Psoas muscle (tissue), 8 donors: Measurements from ENCODE around the gene PER2. TPM values are rescaled to one million over a fixed set of nuclear protein-coding genes. Genes with fewer than 3 reads are reported as not detected.

ENCODE experiments used
- ATAC-seq, 4 donors: fragments of 200-7000 bp; cut with Tn5 transposase; one replicate each; pipeline ENCODE4 v1.9.1; 2020; ENCODE audit warnings: moderate library complexity in 3 of 4, mild to moderate bottlenecking in 2 of 4
- DNase-seq, 2 donors: peaks; one replicate each; pipeline ENCODE4 v3.0.0-alpha.2; 2020
- H3K27ac ChIP-seq: fragments of 200-600 bp; one replicate; pipeline ENCODE4 v1.8.0; 2022
- H3K27me3 ChIP-seq, 3 donors: fragments of 200-600 bp in 1 of 3; one replicate each; pipeline versions ENCODE4 v1.6.1 to v1.8.0; 2013 to 2022; ENCODE audit warnings: low read length in 2 of 3, mild to moderate bottlenecking in 2 of 3, moderate library complexity in 1 of 3; ENCODE audit not compliant: insufficient read depth in 3 of 3
- H3K36me3 ChIP-seq, 2 donors: fragments of 200-600 bp in 1 of 2; one replicate each; pipeline versions ENCODE4 v1.6.1 to v1.8.0; 2013 to 2022; ENCODE audit warnings: low read depth in 1 of 2, mild to moderate bottlenecking in 1 of 2, moderate library complexity in 1 of 2; ENCODE audit not compliant: insufficient read depth in 1 of 2
- H3K4me1 ChIP-seq: fragments of 200-600 bp; one replicate; pipeline ENCODE4 v1.8.0; 2022
- H3K4me3 ChIP-seq: fragments of 200-600 bp; one replicate; pipeline ENCODE4 v1.8.0; 2022; ENCODE audit warnings: mild to moderate bottlenecking
- H3K9me3 ChIP-seq: fragments of 200-600 bp; one replicate; pipeline ENCODE4 v1.8.0; 2022
- CTCF ChIP-seq: fragments of 200-600 bp; IDR thresholded peaks from one replicate; pipeline ENCODE4 v1.8.0; 2022; ENCODE audit warnings: antibody characterized with exemption
- WGBS, 3 donors: extraction: QIAGEN DNeasy Blood & Tissue Kit; methylation state at CpG; one replicate each; pipeline versions ENCODE4 v1.1.6 to v1.1.7; 2013; 5-methylcytosine and 5-hydroxymethylcytosine counted together
- intact Hi-C, 2 donors: fragments of 100-400 bp; cut with DNase I; formaldehyde crosslinking; loops; one replicate each; pipeline versions ENCODE4 v1.11.0 to v1.14.2; 2022
- polyA plus RNA-seq, 3 donors: library from polyadenylated mRNA; stranded (reverse); fragments of 200-250 nt; gene quantifications; one replicate each; pipeline ENCODE4 v1.2.3, GENCODE V29; 2013
- total RNA-seq, 4 donors: library from RNA; stranded (reverse); fragmentation: NEBNext Ultra II Directional in 2 of 4; extraction: Animal tissue kit (Norgen Biotek cat#: 25700) in 2 of 4; gene quantifications; one replicate each; pipeline versions ENCODE4 v1.2.1 to v1.2.4, GENCODE V29; 2021 to 2023
- donor health status: healthy with polysubstance abuse.
- donor health status: DM: no; HTN: no; CAD: no; lungs with moderate emphysema.
- donor health status: Bipolar disorder and iron deficiency.
- donor health status: healthy.
- donor health status: DM: yes; HTN: yes; CAD: no.
- donor health status: DM: no; HTN: no; CAD: no.
- donor health status: DM: no; HTN: no; CAD: no.
- donor health status: DM: yes; HTN: yes; CAD: no.

The PER2 gene
- total and polyA plus RNA-seq, 7 donors = 1.9 to 20.7 (median 7.8) TPM

GRCh38 chr2:238265605-238266004 lies 22.8 kb downstream of the PER2 start:
- no peak overlapping the region for H3K27ac ChIP-seq
- intact Hi-C loops = loop anchor here in 1 of 2 donors (2.0 kb wide), 1 partner anchor 409 kb away; no protein-coding TSS in a partner anchor
- H3K4me1 ChIP-seq = peaks cover 15% of the 10 kb centered on the region
- H3K9me3 ChIP-seq = no peaks in the 10 kb centered on the region
- H3K27me3 ChIP-seq = no peaks in the 10 kb centered on the region
- WGBS, 3 donors = 93 to 95% (median 94%) methylated on average over 11 of the region's 11 CpGs
- H3K36me3 ChIP-seq = peaks cover 3 to 86% of the 10 kb centered on the region in 2 donors
- DNase-seq = no peak
- ATAC-seq = no peak
- TF ChIP-seq CTCF = no peak
- H3K4me3 ChIP-seq = no peak overlapping the region

- peaks cover 19% of the 10 kb centered on the region for H3K4me1 ChIP-seq
- DNase-seq (peak; percentile 7 to 46), ATAC-seq (peak in 2 of 4 donors; percentile 15 to 17)
- no peak for TF ChIP-seq CTCF
- H3K27ac ChIP-seq = peak overlapping the region; percentile 41
- no peaks in the 10 kb centered on the region for H3K27me3 ChIP-seq
- no peaks in the 10 kb centered on the region for H3K9me3 ChIP-seq
- 82 to 86% (median 84%) methylated on average over 4 of the region's 4 CpGs for WGBS, 3 donors
- intact Hi-C loops = loop anchor here (2.0 to 5.0 kb wide), 4 partner anchors 62 to 407 kb away; partner anchors contain the start of gene ILKAP (in 2 of the 2)
- H3K4me3 ChIP-seq = no peak overlapping the region
- H3K36me3 ChIP-seq = peaks cover 3 to 88% of the 10 kb centered on the region in 2 donors
Measured at GRCh38 chr2:238264072-238264460, 24.3 kb downstream of the PER2 start.

GRCh38 chr2:238263204-238264071 lies 25.0 kb downstream of the PER2 start:
- intact Hi-C loops = loop anchor here (2.0 to 5.0 kb wide), 4 partner anchors 61 to 407 kb away; partner anchors contain the start of gene ILKAP (in 2 of the 2)
- Histone ChIP-seq H3K9me3 (no peaks in the 10 kb centered on the region), H3K36me3 (peaks cover 0 to 88% of the 10 kb centered on the region in 2 donors), H3K27ac (peak overlapping the region; percentile 48), H3K4me3 (no peak overlapping the region), H3K4me1 (peaks cover 19% of the 10 kb centered on the region), H3K27me3 (no peaks in the 10 kb centered on the region)
- TF ChIP-seq CTCF = peak; percentile 86
- 15 to 21% (median 18%) methylated on average over 13 of the region's 13 CpGs for whole genome bisulfite sequencing, 3 donors
- DNase-seq (peak; percentile 91 to 95), ATAC-seq (peak; percentile 82 to 95 (median 90))

- Histone ChIP-seq H3K9me3 (no peaks in the 10 kb centered on the region), H3K27ac (peak overlapping the region; percentile 41), H3K4me3 (no peak overlapping the region), H3K4me1 (peaks cover 19% of the 10 kb centered on the region), H3K36me3 (peaks cover 6 to 88% of the 10 kb centered on the region in 2 donors), H3K27me3 (no peaks in the 10 kb centered on the region)
- TF ChIP-seq CTCF = no peak
- ATAC-seq = no peak
- 74 to 83% (median 76%) methylated on average over 12 of the region's 12 CpGs for WGBS, 3 donors
- intact Hi-C loops = loop anchor here (5.0 kb wide), 3 partner anchors 60 to 100 kb away; partner anchors contain the start of gene ILKAP (in 2 of the 2)
- DNase-seq = peak; percentile 9 to 42
Measured at GRCh38 chr2:238262496-238263122, 25.8 kb downstream of the PER2 start.
